Uterus (tissue), 2 donors: ENCODE results near the gene EML5.

Source experiments
- POLR2A ChIP-seq, 2 donors: fragments of 450-650 bp; IDR thresholded peaks; one replicate each; pipeline ENCODE4 v1.6.1; 2016; ENCODE audit warnings: antibody characterized with exemption in 2 of 2, mild to moderate bottlenecking in 1 of 2, moderate library complexity in 1 of 2
- TF ChIP-seq, protein P1 (sequence below), 4 experiments: fragments of 200-600 bp in 2 of 4; fragments of 450-650 bp in 2 of 4; sonication (generic) in 2 of 4; IDR thresholded peaks; one replicate each; pipeline ENCODE4 v1.5.1; 2016 to 2019; ENCODE audit warnings: antibody characterized with exemption in 4 of 4, mild to moderate bottlenecking in 2 of 4, moderate library complexity in 1 of 4

DNA sequence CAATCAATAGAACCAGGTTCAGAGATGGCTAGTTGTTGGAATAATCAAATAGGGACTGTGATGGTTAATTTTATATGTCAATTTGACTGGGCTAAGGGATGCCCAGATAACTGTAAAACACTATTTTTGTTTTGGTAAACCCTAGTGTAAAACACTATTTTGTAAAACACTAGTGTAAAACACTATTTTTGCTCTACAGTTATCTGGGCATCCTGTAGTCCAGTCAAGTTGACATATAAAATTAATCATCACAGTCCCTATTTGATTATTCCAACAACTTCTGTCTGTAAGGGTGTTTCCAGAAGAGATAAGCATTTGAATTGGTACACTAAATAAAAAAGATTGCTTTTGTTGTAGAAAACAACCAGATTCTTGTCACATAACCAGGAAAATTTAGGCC is 15.6 kb upstream of the EML5 start:
- TF ChIP-seq, protein P1, sequence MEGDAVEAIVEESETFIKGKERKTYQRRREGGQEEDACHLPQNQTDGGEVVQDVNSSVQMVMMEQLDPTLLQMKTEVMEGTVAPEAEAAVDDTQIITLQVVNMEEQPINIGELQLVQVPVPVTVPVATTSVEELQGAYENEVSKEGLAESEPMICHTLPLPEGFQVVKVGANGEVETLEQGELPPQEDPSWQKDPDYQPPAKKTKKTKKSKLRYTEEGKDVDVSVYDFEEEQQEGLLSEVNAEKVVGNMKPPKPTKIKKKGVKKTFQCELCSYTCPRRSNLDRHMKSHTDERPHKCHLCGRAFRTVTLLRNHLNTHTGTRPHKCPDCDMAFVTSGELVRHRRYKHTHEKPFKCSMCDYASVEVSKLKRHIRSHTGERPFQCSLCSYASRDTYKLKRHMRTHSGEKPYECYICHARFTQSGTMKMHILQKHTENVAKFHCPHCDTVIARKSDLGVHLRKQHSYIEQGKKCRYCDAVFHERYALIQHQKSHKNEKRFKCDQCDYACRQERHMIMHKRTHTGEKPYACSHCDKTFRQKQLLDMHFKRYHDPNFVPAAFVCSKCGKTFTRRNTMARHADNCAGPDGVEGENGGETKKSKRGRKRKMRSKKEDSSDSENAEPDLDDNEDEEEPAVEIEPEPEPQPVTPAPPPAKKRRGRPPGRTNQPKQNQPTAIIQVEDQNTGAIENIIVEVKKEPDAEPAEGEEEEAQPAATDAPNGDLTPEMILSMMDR (IDR thresholded peaks at IDR 0.05) = no peak
- TF ChIP-seq POLR2A (IDR thresholded peaks at IDR 0.05) = no peak
